Neural progenitor cell (in vitro differentiated cells): Measurements from ENCODE around the gene EPHA5. TPM values are rescaled to one million over a fixed set of nuclear protein-coding genes. Genes with fewer than 3 reads are reported as not detected.
"Not testable (repeated sequence)": the region's sequence is repeated elsewhere in the genome, so short reads cannot be mapped to it uniquely, and the experiment has no call there.

Experiments used
- DNase-seq: peaks from one replicate; pipeline ENCODE4 v3.0.0-alpha.2; 2016; ENCODE audit warnings: low spot score
- H2AFZ ChIP-seq: fragments of 200-600 bp; sonication (generic); replicated peaks from 2 replicates; pipeline ENCODE4 v1.6.1; 2016; ENCODE audit warnings: antibody characterized with exemption
- H3F3A ChIP-seq: fragments of 200-600 bp; sonication (generic); 2 replicates; pipeline ENCODE4 v1.6.1; 2016; ENCODE audit warnings: antibody characterized with exemption, low read depth
- H3K27ac ChIP-seq: fragments of 200-600 bp; sonication (generic); 2 replicates; pipeline ENCODE4 v1.5.1; 2016; ENCODE audit warnings: mild to moderate bottlenecking
- H3K27me3 ChIP-seq: fragments of 200-600 bp; sonication (generic); 2 replicates; pipeline ENCODE4 v1.6.1; 2016; ENCODE audit warnings: mild to moderate bottlenecking, moderate library complexity
- H3K36me3 ChIP-seq: fragments of 200-600 bp; sonication (generic); 2 replicates; pipeline ENCODE4 v1.5.1; 2016
- H3K4me1 ChIP-seq: fragments of 200-600 bp; sonication (generic); 2 replicates; pipeline ENCODE4 v1.6.1; 2016; ENCODE audit warnings: mixed run types
- H3K4me2 ChIP-seq: fragments of 200-600 bp; sonication (generic); 2 replicates; pipeline ENCODE4 v1.6.1; 2016
- H3K4me3 ChIP-seq: fragments of 200-600 bp; sonication (generic); 2 replicates; pipeline ENCODE4 v1.5.1; 2016
- H3K79me2 ChIP-seq: fragments of 200-600 bp; sonication (generic); 2 replicates; pipeline ENCODE4 v1.6.1; 2016; ENCODE audit warnings: low read depth
- H3K9ac ChIP-seq: fragments of 200-600 bp; sonication (generic); 2 replicates; pipeline ENCODE4 v1.6.1; 2016
- H3K9me3 ChIP-seq: fragments of 200-600 bp; sonication (generic); 2 replicates; pipeline ENCODE4 v1.5.1; 2016; ENCODE audit warnings: low read depth
- H4K20me1 ChIP-seq: fragments of 200-600 bp; sonication (generic); 2 replicates; pipeline ENCODE4 v1.6.1; 2016; ENCODE audit warnings: low read depth
- H3K27ac Mint-ChIP-seq: 3 replicates; pipeline ENCODE4 v1.8.0; 2021; ENCODE audit warnings: mixed read lengths
- H3K27me3 Mint-ChIP-seq: 2 replicates; pipeline ENCODE4 v1.8.0; 2022; ENCODE audit warnings: low read depth, mild to moderate bottlenecking, inconsistent platforms, moderate library complexity, mixed read lengths; ENCODE audit not compliant: insufficient read depth
- H3K36me3 Mint-ChIP-seq: 3 replicates; pipeline ENCODE4 v1.8.0; 2021; ENCODE audit warnings: mixed read lengths
- H3K4me1 Mint-ChIP-seq: 3 replicates; pipeline ENCODE4 v1.8.0; 2021; ENCODE audit warnings: mixed read lengths
- H3K4me3 Mint-ChIP-seq: 3 replicates; pipeline ENCODE4 v1.8.0; 2021; ENCODE audit warnings: mild to moderate bottlenecking, moderate library complexity, mixed read lengths
- H3K9me3 Mint-ChIP-seq: 3 replicates; pipeline ENCODE4 v1.8.0; 2020; ENCODE audit warnings: mixed read lengths
- EZH2 ChIP-seq: fragments of 200-600 bp; sonication (generic); IDR thresholded peaks from 2 replicates; pipeline ENCODE4 v1.6.1; 2017; ENCODE audit warnings: antibody characterized with exemption, mild to moderate bottlenecking, moderate library complexity
- EZH2phosphoT487 ChIP-seq: fragments of 200-600 bp; sonication (generic); IDR thresholded peaks from 2 replicates; pipeline ENCODE4 v1.6.1; 2017; ENCODE audit warnings: antibody characterized with exemption
- total RNA-seq: library from RNA; depleted of rRNA; stranded (reverse); fragments of >200 nt; gene quantifications from 2 replicates; pipeline ENCODE4 v1.2.3, GENCODE V29; 2015; ENCODE audit warnings: low replicate concordance
- TF ChIP-seq, protein P1 (sequence below): fragments of 200-600 bp; sonication (generic); IDR thresholded peaks from 2 replicates; pipeline ENCODE4 v1.5.1; 2017; ENCODE audit warnings: antibody characterized with exemption, mild to moderate bottlenecking

The EPHA5 gene
- total RNA-seq, 1 donor from 2014 or later = not detected

GRCh38 chr4:65336465-65336864, 333.8 kb downstream of the EPHA5 start:
- Mint-ChIP-seq H3K9me3 (no peaks in the 10 kb centered on the region), H3K4me1 (peaks cover 3% of the 10 kb centered on the region), H3K36me3 (no peaks in the 10 kb centered on the region), H3K27me3 (no peaks in the 10 kb centered on the region), H3K27ac (no peak overlapping the region), H3K4me3 (no peak overlapping the region)
- Histone ChIP-seq H3K9ac (no peak overlapping the region), H3K36me3 (no peaks in the 10 kb centered on the region), H3K27me3 (no peaks in the 10 kb centered on the region), H3K4me3 (no peak overlapping the region), H3K27ac (no peak overlapping the region), H3K4me1 (no peaks in the 10 kb centered on the region), H2AFZ (no peak overlapping the region), H4K20me1 (no peaks in the 10 kb centered on the region), H3K79me2 (no peaks in the 10 kb centered on the region), H3K4me2 (no peak overlapping the region), H3F3A (no peaks in the 10 kb centered on the region), H3K9me3 (no peaks in the 10 kb centered on the region)
- no peak for DNase-seq
- no peak for TF ChIP-seq EZH2phosphoT487
- TF ChIP-seq, protein P1, sequence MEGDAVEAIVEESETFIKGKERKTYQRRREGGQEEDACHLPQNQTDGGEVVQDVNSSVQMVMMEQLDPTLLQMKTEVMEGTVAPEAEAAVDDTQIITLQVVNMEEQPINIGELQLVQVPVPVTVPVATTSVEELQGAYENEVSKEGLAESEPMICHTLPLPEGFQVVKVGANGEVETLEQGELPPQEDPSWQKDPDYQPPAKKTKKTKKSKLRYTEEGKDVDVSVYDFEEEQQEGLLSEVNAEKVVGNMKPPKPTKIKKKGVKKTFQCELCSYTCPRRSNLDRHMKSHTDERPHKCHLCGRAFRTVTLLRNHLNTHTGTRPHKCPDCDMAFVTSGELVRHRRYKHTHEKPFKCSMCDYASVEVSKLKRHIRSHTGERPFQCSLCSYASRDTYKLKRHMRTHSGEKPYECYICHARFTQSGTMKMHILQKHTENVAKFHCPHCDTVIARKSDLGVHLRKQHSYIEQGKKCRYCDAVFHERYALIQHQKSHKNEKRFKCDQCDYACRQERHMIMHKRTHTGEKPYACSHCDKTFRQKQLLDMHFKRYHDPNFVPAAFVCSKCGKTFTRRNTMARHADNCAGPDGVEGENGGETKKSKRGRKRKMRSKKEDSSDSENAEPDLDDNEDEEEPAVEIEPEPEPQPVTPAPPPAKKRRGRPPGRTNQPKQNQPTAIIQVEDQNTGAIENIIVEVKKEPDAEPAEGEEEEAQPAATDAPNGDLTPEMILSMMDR = no peak
- TF ChIP-seq EZH2 = no peak

DNA sequence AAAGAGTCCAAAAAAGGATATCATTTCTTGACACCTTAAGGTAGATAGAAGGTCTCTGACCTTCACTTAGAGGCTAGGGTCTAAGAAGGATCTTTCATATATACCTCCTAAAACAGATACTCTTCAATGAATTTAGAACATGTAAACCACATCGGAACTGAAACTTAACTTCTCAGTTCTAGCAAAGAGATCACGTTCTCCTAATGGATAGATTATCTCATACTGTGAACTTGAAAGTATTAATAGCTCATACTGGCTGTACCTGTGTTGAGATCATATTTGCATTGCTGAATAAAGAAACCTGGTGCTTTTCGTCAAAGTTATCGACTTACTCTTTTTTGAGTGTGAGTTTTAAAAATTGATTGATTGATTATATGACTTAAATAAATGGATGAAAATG, 353.8 kb downstream of the EPHA5 start:
- Mint-ChIP-seq H3K4me3 (no peak overlapping the region), H3K27ac (no peak overlapping the region)

DNA sequence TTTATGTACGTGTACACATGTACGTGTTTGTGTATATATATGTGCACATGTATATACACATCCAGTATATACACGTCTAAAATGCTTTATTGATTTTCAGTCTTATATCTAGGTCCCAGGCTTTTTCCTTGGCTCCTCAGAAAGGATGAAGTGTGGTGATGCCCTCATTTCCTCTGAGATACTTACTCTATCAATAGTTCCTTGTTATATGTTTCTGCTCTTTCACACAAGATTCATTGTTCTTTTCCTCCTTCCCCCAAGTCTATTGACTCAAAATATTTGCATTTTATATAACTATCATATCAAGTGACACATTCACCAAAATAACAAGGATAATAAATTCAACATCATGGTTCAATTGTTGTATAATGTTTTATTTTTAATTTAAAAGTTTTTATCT, 359.2 kb downstream of the EPHA5 start:
- H3K79me2 ChIP-seq = no peaks in the 10 kb centered on the region
- TF ChIP-seq, protein P1 = no peak
- TF ChIP-seq EZH2 (no peak), EZH2phosphoT487 (no peak)
- H3K9ac ChIP-seq = no peak overlapping the region
- no peaks in the 10 kb centered on the region for H3F3A ChIP-seq
- Mint-ChIP-seq H3K4me1 (no peaks in the 10 kb centered on the region), H3K36me3 (no peaks in the 10 kb centered on the region), H3K27me3 (no peaks in the 10 kb centered on the region), H3K4me3 (no peak overlapping the region), H3K9me3 (no peaks in the 10 kb centered on the region), H3K27ac (no peak overlapping the region)
- no peak for DNase-seq
- H3K36me3 ChIP-seq = no peaks in the 10 kb centered on the region
- H3K4me1 ChIP-seq = no peaks in the 10 kb centered on the region
- no peak overlapping the region for H3K27ac ChIP-seq
- no peak overlapping the region for H3K4me2 ChIP-seq
- H4K20me1 ChIP-seq = no peaks in the 10 kb centered on the region
- H3K9me3 ChIP-seq = no peaks in the 10 kb centered on the region
- H3K4me3 ChIP-seq = no peak overlapping the region
- no peak overlapping the region for H2AFZ ChIP-seq
- H3K27me3 ChIP-seq = no peaks in the 10 kb centered on the region

More for the DNA sequence above, 353.8 kb downstream of the EPHA5 start:
- no peaks in the 10 kb centered on the region for H3K79me2 ChIP-seq
- no peaks in the 10 kb centered on the region for H3K4me1 ChIP-seq
- H3K4me1 Mint-ChIP-seq = no peaks in the 10 kb centered on the region
- no peaks in the 10 kb centered on the region for H3K27me3 Mint-ChIP-seq
- H3K36me3 Mint-ChIP-seq = no peaks in the 10 kb centered on the region
- no peaks in the 10 kb centered on the region for H3K9me3 Mint-ChIP-seq
- TF ChIP-seq, protein P1 = no peak
- TF ChIP-seq EZH2 (no peak), EZH2phosphoT487 (no peak)
- no peak overlapping the region for H3K27ac ChIP-seq
- no peaks in the 10 kb centered on the region for H3K36me3 ChIP-seq
- H3K27me3 ChIP-seq = no peaks in the 10 kb centered on the region
- H3K4me2 ChIP-seq = no peak overlapping the region
- H3K4me3 ChIP-seq = no peak overlapping the region
- no peak overlapping the region for H2AFZ ChIP-seq
- H3K9ac ChIP-seq = no peak overlapping the region
- H4K20me1 ChIP-seq = no peaks in the 10 kb centered on the region
- H3K9me3 ChIP-seq = no peaks in the 10 kb centered on the region
- no peak for DNase-seq
- H3F3A ChIP-seq = no peaks in the 10 kb centered on the region

GRCh38 chr4:65310586-65310985, 359.7 kb downstream of the EPHA5 start:
- Histone ChIP-seq H4K20me1 (no peaks in the 10 kb centered on the region), H3K9me3 (no peaks in the 10 kb centered on the region), H3K4me2 (no peak overlapping the region), H3F3A (no peaks in the 10 kb centered on the region), H3K27me3 (no peaks in the 10 kb centered on the region), H3K4me1 (no peaks in the 10 kb centered on the region), H3K36me3 (no peaks in the 10 kb centered on the region), H3K79me2 (no peaks in the 10 kb centered on the region), H3K27ac (no peak overlapping the region), H3K9ac (no peak overlapping the region), H3K4me3 (no peak overlapping the region), H2AFZ (no peak overlapping the region)
- no peak overlapping the region for H3K27ac Mint-ChIP-seq
- no peaks in the 10 kb centered on the region for H3K36me3 Mint-ChIP-seq
- no peaks in the 10 kb centered on the region for H3K4me1 Mint-ChIP-seq
- no peaks in the 10 kb centered on the region for H3K9me3 Mint-ChIP-seq
- no peaks in the 10 kb centered on the region for H3K27me3 Mint-ChIP-seq
- H3K4me3 Mint-ChIP-seq = no peak overlapping the region
- no peak for DNase-seq
- no peak for TF ChIP-seq EZH2phosphoT487
- TF ChIP-seq, protein P1 = no peak
- no peak for TF ChIP-seq EZH2

DNA sequence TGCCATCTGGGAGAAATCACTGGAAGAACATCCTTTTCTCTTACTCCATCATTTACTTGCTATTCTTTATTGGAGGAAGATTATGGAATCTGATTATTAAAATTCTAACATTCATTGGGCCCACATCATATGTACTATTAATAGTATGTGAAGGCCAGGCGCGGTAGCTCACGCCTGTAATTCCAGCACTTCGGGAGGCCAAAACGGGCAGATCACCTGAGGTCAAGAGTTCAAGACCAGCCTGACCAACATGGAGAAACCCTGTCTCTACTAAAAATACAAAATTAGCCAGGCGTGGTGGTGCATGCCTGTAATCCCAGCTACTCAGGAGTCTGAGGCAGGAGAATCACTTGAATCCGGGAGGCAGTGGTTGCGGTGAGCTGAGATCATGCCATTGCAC, 361.7 kb downstream of the EPHA5 start:
- H3K79me2 ChIP-seq, H3K36me3 Mint-ChIP-seq, H2AFZ ChIP-seq, H3K4me3 ChIP-seq, H3K4me2 ChIP-seq, H3K36me3 ChIP-seq, H3F3A ChIP-seq, H3K4me3 Mint-ChIP-seq, H3K27me3 ChIP-seq, H3K27ac ChIP-seq, H3K27ac Mint-ChIP-seq, H3K4me1 Mint-ChIP-seq, H3K9ac ChIP-seq, H3K27me3 Mint-ChIP-seq, H4K20me1 ChIP-seq, DNase-seq, H3K9me3 ChIP-seq, H3K9me3 Mint-ChIP-seq, H3K4me1 ChIP-seq: not testable (repeated sequence)
